GM12878 (cell line): Measurements from ENCODE around the gene CTSC. TPM values are rescaled to one million over a fixed set of nuclear protein-coding genes. Genes with fewer than 3 reads are reported as not detected.

Experiments used
- ATAC-seq: fragments of 200-7000 bp; cut with Tn5 transposase; 3 replicates; pipeline ENCODE4 v1.9.1; 2020; ENCODE audit warnings: mild to moderate bottlenecking, moderate library complexity
- BruUV-seq: library from RNA; stranded (reverse); fragments of 400-500 nt; replicated peaks from 2 replicates; lab custom pipeline; 2021; lab: Mats Ljungman, UMichigan
- CTCF ChIA-PET: fragments of 300-600 bp; sonication (Branson Sonifier 250); formaldehyde crosslinking; extraction: SDS; loops from one replicate; lab custom pipeline; 2021; ENCODE audit warnings: inconsistent platforms; lab: Yijun Ruan, JAX
- POLR2A ChIA-PET: fragments of 350-600 bp; formaldehyde crosslinking; extraction: SDS; loops from one replicate; lab custom pipeline; 2021; ENCODE audit warnings: inconsistent platforms; lab: Charles Lee
- RAD21 ChIA-PET: fragments of 300-600 bp; sonication (Branson Sonifier 250); formaldehyde crosslinking; loops from one replicate; lab custom pipeline; 2023; ENCODE audit warnings: antibody characterized with exemption; ENCODE audit not compliant: unreplicated experiment; lab: Charles Lee
- SMC1A ChIA-PET: fragments of 300-600 bp; sonication (Branson Sonifier 250); formaldehyde crosslinking; loops from one replicate; lab custom pipeline; 2023; ENCODE audit not compliant: unreplicated experiment, uncharacterized antibody; lab: Charles Lee
- DNase-seq: peaks from one replicate; pipeline ENCODE4 v3.0.0-alpha.2; 2011; ENCODE audit warnings: low read depth, low spot score
- FAIRE-seq: peaks from 3 replicates; lab custom pipeline; 2011; peaks lifted over from hg19 to GRCh38; lab: Jason Lieb, UNC
- H2AFZ ChIP-seq: 2 replicates; pipeline ENCODE4 v1.6.0; 2011; ENCODE audit warnings: low read depth, low read length, control low read depth; ENCODE audit not compliant: control insufficient read depth
- H3K27ac ChIP-seq: 2 replicates; pipeline ENCODE4 v1.5.1; 2011; ENCODE audit warnings: control low read depth; ENCODE audit not compliant: control insufficient read depth, insufficient read depth
- H3K27me3 ChIP-seq, 2 experiments: replicated peaks in 1 of 2; 2 replicates each; pipeline versions ENCODE4 v1.6.0 to v1.6.1; 2011; ENCODE audit warnings: low read length in 1 of 2; ENCODE audit not compliant: control insufficient read depth in 2 of 2, insufficient read depth in 2 of 2
- H3K36me3 ChIP-seq, 2 experiments: 2 replicates each; pipeline ENCODE4 v1.5.1; 2011; ENCODE audit warnings: low read length in 1 of 2; ENCODE audit not compliant: control insufficient read depth in 2 of 2, insufficient read depth in 2 of 2
- H3K4me1 ChIP-seq: 2 replicates; pipeline ENCODE4 v1.6.1; 2011; ENCODE audit warnings: mild to moderate bottlenecking, low read length, moderate library complexity, mixed read lengths; ENCODE audit not compliant: control insufficient read depth, insufficient read depth
- H3K4me2 ChIP-seq: 2 replicates; pipeline ENCODE4 v1.6.0; 2011; ENCODE audit warnings: control low read depth; ENCODE audit not compliant: control insufficient read depth, insufficient read depth
- H3K4me3 ChIP-seq: fragments of 200-600 bp; sonication (generic); 2 replicates; pipeline ENCODE4 v1.5.1; 2016
- H3K79me2 ChIP-seq: 2 replicates; pipeline ENCODE4 v1.6.0; 2011; ENCODE audit warnings: low read length; ENCODE audit not compliant: control insufficient read depth, insufficient read depth
- H3K9ac ChIP-seq: 2 replicates; pipeline ENCODE4 v1.8.0; 2011; ENCODE audit warnings: low read length, control low read depth, mixed read lengths; ENCODE audit not compliant: control insufficient read depth, insufficient read depth
- H3K9me3 ChIP-seq: replicated peaks from 3 replicates; pipeline ENCODE4 v1.5.1; 2011; ENCODE audit warnings: mild to moderate bottlenecking, low read length; ENCODE audit not compliant: control insufficient read depth, insufficient read depth
- H4K20me1 ChIP-seq: 2 replicates; pipeline ENCODE4 v1.6.0; 2011; ENCODE audit not compliant: control insufficient read depth, insufficient read depth
- BHLHE40 ChIP-seq, 2 experiments: fragments of 450-650 bp in 1 of 2; IDR thresholded peaks; 2 replicates each; pipeline ENCODE4 v1.6.1; 2011 to 2017; ENCODE audit warnings: low read depth in 2 of 2, borderline replicate concordance in 1 of 2, improper control_type of control experiment in 1 of 2, low read length in 1 of 2, mild to moderate bottlenecking in 1 of 2
- BMI1 ChIP-seq: fragments of 450-650 bp; IDR thresholded peaks from 2 replicates; pipeline ENCODE4 v1.6.1; 2016; ENCODE audit warnings: mild to moderate bottlenecking, moderate library complexity, borderline replicate concordance
- JUND ChIP-seq: IDR thresholded peaks from 2 replicates; pipeline ENCODE4 v1.6.1; 2012; ENCODE audit warnings: low read depth, mild to moderate bottlenecking, low read length, improper control_type of control experiment, moderate library complexity
- NFYB ChIP-seq: IDR thresholded peaks from 2 replicates; pipeline ENCODE4 v1.6.1; 2011; ENCODE audit warnings: low read depth, mild to moderate bottlenecking, low read length, improper control_type of control experiment, moderate library complexity; ENCODE audit not compliant: insufficient read depth
- NR2C1 ChIP-seq: fragments of 450-650 bp; IDR thresholded peaks from 2 replicates; pipeline ENCODE4 v1.6.1; 2017; ENCODE audit warnings: antibody characterized with exemption, mild to moderate bottlenecking, moderate library complexity
- NR2C2 ChIP-seq: IDR thresholded peaks from 2 replicates; pipeline ENCODE4 v1.6.1; 2011; ENCODE audit warnings: borderline replicate concordance, low read depth; ENCODE audit not compliant: control insufficient read depth, insufficient read length
- RUNX3 ChIP-seq: IDR thresholded peaks from 2 replicates; pipeline ENCODE4 v1.6.1; 2012; ENCODE audit warnings: low read length, inconsistent platforms
- SIX5 ChIP-seq: IDR thresholded peaks from 2 replicates; pipeline ENCODE4 v1.6.1; 2011; ENCODE audit warnings: mild to moderate bottlenecking, low read depth, low read length, moderate library complexity; ENCODE audit not compliant: severe bottlenecking
- ZBTB11 ChIP-seq: fragments of 450-650 bp; formaldehyde crosslinking; IDR thresholded peaks from 2 replicates; pipeline ENCODE4 v1.5.0; 2022; ENCODE audit warnings: mild to moderate bottlenecking, missing genetic modification characterization
- ZNF207 ChIP-seq: fragments of 450-650 bp; IDR thresholded peaks from 2 replicates; pipeline ENCODE4 v1.6.1; 2014; ENCODE audit warnings: antibody characterized with exemption, mild to moderate bottlenecking, borderline replicate concordance
- WGBS: methylation state at CpG from one replicate; pipeline ENCODE4 v1.1.6; 2016; ENCODE audit warnings: low lambda C conversion rate; ENCODE audit not compliant: insufficient replicate concordance, insufficient coverage; ENCODE audit errors: missing lambda C conversion rate; 5-methylcytosine and 5-hydroxymethylcytosine counted together
- in situ Hi-C: fragments of 300-500 bp; cut with MboI; formaldehyde crosslinking; loops from 9 replicates; pipeline ENCODE4 v1.14.3; 2018; ENCODE audit warnings: mixed read lengths
- intact Hi-C: fragments of 100-400 bp; cut with micrococcal nuclease; formaldehyde crosslinking; loops from one replicate; pipeline ENCODE4 v1.14.2; 2022; ENCODE audit not compliant: unreplicated experiment
- polyA plus RNA-seq, 11 experiments: library from polyadenylated mRNA; depleted of rRNA in 4 of 11; unstranded in 6 of 11; stranded (reverse) in 5 of 11; fragments of >200 nt; fragmentation: Nextera tagmentation in 4 of 11; fragmentation: Illumina TruSeq in 1 of 11; extraction: Ambion mirVana in 4 of 11; extraction: Trizol in 1 of 11; gene quantifications; 1 replicate in 1 of 11; 2 replicates in 10 of 11; pipeline versions ENCODE4 v1.2.1 to v1.2.3, GENCODE V29; 2011 to 2016; ENCODE audit warnings: inconsistent platforms in 2 of 11, missing spikeins in 2 of 11, low read depth in 1 of 11
- total RNA-seq, 4 experiments: library from RNA; depleted of rRNA in 3 of 4; stranded (reverse); fragments of >200 nt in 3 of 4; fragmentation: Illumina TruSeq in 1 of 4; extraction: Trizol in 1 of 4; gene quantifications; 2 replicates each; pipeline versions ENCODE4 v1.2.1 to v1.2.3, GENCODE V29; 2013 to 2021
- TF ChIP-seq, protein P1 (sequence below): IDR thresholded peaks from 2 replicates; pipeline ENCODE4 v1.6.1; 2012; ENCODE audit warnings: mild to moderate bottlenecking, low read depth, low read length

The CTSC gene
- total and polyA plus RNA-seq, 10 of the 15 experiments (the other 5 are each of a cell fraction or from before 2014, with no cell fraction given) = 289 to 1,123 (median 430) TPM

- in situ Hi-C loops = no loop called here
- Histone ChIP-seq H3K27me3 (no peaks in the 10 kb centered on the region), H3K4me1 (peaks cover 2% of the 10 kb centered on the region; the same call in 1 of the 2 replicates), H3K27ac (no peak overlapping the region), H3K4me3 (no peak overlapping the region), H3K79me2 (no peaks in the 10 kb centered on the region), H4K20me1 (no peaks in the 10 kb centered on the region), H3K9me3 (no peaks in the 10 kb centered on the region), H2AFZ (no peak overlapping the region), H3K36me3 (no peaks in the 10 kb centered on the region; a peak in 1 of 4 replicates), H3K9ac (no peak overlapping the region), H3K4me2 (no peak overlapping the region)
- ATAC-seq (no peak), DNase-seq (no peak), FAIRE-seq (no peak)
- ChIA-PET CTCF (interaction anchor here (0.8 kb wide), 1 partner anchor 146 kb away, joined by 3 read pairs; no protein-coding TSS in a partner anchor), RAD21 (interaction anchor here (0.6 kb wide), 1 partner anchor 57 kb away, joined by 3 read pairs; no protein-coding TSS in a partner anchor), SMC1A (interaction anchor here (1.2 kb wide), 1 partner anchor 13 kb away, joined by 3 read pairs; no protein-coding TSS in a partner anchor), POLR2A (interaction anchor here (0.6 kb wide), 3 partner anchors 11 to 124 kb away, joined by 4 to 7 read pairs (median 5); no protein-coding TSS in a partner anchor)
- WGBS = 97% methylated on average over 3 of the region's 3 CpGs
- intact Hi-C loops = no loop called here
- no TSS peak for BruUV-seq
- TF ChIP-seq BHLHE40 (IDR thresholded peaks at IDR 0.05; ENCODE audit: borderline replicate concordance in 1 of 2, low read depth in 2 of 2, low read length in 1 of 2) (no peak), NFYB (no peak), ZNF207 (no peak), NR2C1 (no peak), SIX5 (no peak), RUNX3 (no peak), ZBTB11 (no peak), BMI1 (no peak), JUND (no peak), NR2C2 (no peak)
- TF ChIP-seq, protein P1, sequence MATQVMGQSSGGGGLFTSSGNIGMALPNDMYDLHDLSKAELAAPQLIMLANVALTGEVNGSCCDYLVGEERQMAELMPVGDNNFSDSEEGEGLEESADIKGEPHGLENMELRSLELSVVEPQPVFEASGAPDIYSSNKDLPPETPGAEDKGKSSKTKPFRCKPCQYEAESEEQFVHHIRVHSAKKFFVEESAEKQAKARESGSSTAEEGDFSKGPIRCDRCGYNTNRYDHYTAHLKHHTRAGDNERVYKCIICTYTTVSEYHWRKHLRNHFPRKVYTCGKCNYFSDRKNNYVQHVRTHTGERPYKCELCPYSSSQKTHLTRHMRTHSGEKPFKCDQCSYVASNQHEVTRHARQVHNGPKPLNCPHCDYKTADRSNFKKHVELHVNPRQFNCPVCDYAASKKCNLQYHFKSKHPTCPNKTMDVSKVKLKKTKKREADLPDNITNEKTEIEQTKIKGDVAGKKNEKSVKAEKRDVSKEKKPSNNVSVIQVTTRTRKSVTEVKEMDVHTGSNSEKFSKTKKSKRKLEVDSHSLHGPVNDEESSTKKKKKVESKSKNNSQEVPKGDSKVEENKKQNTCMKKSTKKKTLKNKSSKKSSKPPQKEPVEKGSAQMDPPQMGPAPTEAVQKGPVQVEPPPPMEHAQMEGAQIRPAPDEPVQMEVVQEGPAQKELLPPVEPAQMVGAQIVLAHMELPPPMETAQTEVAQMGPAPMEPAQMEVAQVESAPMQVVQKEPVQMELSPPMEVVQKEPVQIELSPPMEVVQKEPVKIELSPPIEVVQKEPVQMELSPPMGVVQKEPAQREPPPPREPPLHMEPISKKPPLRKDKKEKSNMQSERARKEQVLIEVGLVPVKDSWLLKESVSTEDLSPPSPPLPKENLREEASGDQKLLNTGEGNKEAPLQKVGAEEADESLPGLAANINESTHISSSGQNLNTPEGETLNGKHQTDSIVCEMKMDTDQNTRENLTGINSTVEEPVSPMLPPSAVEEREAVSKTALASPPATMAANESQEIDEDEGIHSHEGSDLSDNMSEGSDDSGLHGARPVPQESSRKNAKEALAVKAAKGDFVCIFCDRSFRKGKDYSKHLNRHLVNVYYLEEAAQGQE = no peak
These were observed 41.6 kb upstream of the CTSC start for GRCh38 chr11:88379130-88379529.
